Measurements from ENCODE around the gene IMPA2. TPM values are rescaled to one million over a fixed set of nuclear protein-coding genes. Genes with fewer than 3 reads are reported as not detected.

Gene IMPA2
- total RNA-seq, 1 experiment from 2014 or later: 22.4 TPM

DNA sequence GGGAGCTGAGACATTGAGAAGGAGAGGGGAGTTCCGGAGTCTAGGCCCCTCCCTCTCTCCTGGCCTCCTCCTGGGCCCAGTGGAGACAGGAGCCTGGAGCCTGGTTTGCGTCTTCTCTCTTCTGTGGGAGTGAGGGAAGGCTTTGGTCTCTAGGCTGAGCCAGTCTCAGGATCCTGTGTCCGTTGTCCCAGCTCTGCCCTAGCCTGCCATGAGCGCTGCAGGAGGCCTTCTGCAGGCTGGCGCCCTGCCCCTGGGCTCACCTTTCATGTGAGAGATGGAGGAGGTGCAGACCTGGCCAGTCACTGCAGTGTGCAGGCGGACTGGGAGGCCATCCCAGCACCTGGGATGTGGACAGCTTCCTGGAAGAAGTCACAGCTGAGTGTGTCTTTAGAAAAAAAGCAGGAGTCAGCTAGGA, 8.7 kb downstream of the IMPA2 start:
- DNase-seq (ENCODE audit: low spot score): no peak
- ChIA-PET CTCF (no interaction called here), POLR2A (ENCODE audit: low non-redundant PET) (no interaction called here)
- H3K27ac ChIP-seq (ENCODE audit: low read depth, low read length, poor library complexity, severe bottlenecking): no peak overlapping the region
- no peaks in the 10 kb centered on the region for H3K4me1 ChIP-seq (ENCODE audit: insufficient read depth, low read length, poor library complexity, severe bottlenecking)
- intact Hi-C loops (cut with micrococcal nuclease; ENCODE audit: unreplicated experiment): loop anchor here (10.0 kb wide), 1 partner anchor 135 kb away; the partner anchor contains the start of gene CHMP1B
- BruUV-seq (replicated peaks): no TSS peak
- no peaks in the 10 kb centered on the region for H3K27me3 ChIP-seq (replicated peaks; ENCODE audit: insufficient read depth, low read depth, low read length, poor library complexity)
- no peaks in the 10 kb centered on the region for H3K36me3 ChIP-seq (ENCODE audit: insufficient read depth, low read length, poor library complexity, severe bottlenecking)
- no peak for TF ChIP-seq CTCF (conservative IDR thresholded peaks at IDR 0.05; ENCODE audit: low read depth, low read length)
- TF ChIP-seq EZH2 (IDR thresholded peaks at IDR 0.05; ENCODE audit: borderline replicate concordance, low read depth, low read length, poor library complexity, severe bottlenecking): no peak
- no peak overlapping the region for H3K4me3 ChIP-seq (ENCODE audit: low read depth, low read length, poor library complexity, severe bottlenecking)
- no peaks in the 10 kb centered on the region for H3K9me3 ChIP-seq (ENCODE audit: low read depth, low read length, poor library complexity, severe bottlenecking)

GRCh38 chr18:11990539-11990938, 9.2 kb downstream of the IMPA2 start:
- Histone ChIP-seq H3K4me1 (ENCODE audit: insufficient read depth, low read length, poor library complexity, severe bottlenecking) (no peaks in the 10 kb centered on the region), H3K4me3 (ENCODE audit: low read depth, low read length, poor library complexity, severe bottlenecking) (no peak overlapping the region), H3K27me3 (replicated peaks; ENCODE audit: insufficient read depth, low read depth, low read length, poor library complexity) (no peaks in the 10 kb centered on the region), H3K9me3 (ENCODE audit: low read depth, low read length, poor library complexity, severe bottlenecking) (no peaks in the 10 kb centered on the region), H3K27ac (ENCODE audit: low read depth, low read length, poor library complexity, severe bottlenecking) (no peak overlapping the region), H3K36me3 (ENCODE audit: insufficient read depth, low read length, poor library complexity, severe bottlenecking) (no peaks in the 10 kb centered on the region)
- intact Hi-C loops (cut with micrococcal nuclease; ENCODE audit: unreplicated experiment): no loop called here
- ChIA-PET POLR2A (ENCODE audit: low non-redundant PET) (no interaction called here), CTCF (interaction anchor here (0.5 to 0.6 kb wide), 2 partner anchors 10 to 474 kb away, joined by 6 to 11 read pairs; no protein-coding TSS in a partner anchor)
- no peak for TF ChIP-seq CTCF (conservative IDR thresholded peaks at IDR 0.05; ENCODE audit: low read depth, low read length)
- no peak for TF ChIP-seq EZH2 (IDR thresholded peaks at IDR 0.05; ENCODE audit: borderline replicate concordance, low read depth, low read length, poor library complexity, severe bottlenecking)
- no TSS peak for BruUV-seq (replicated peaks)
- no peak for DNase-seq (ENCODE audit: low spot score)

GRCh38 chr18:11991021-11991795, 9.9 kb downstream of the IMPA2 start:
- ChIA-PET POLR2A (ENCODE audit: low non-redundant PET) (no interaction called here), CTCF (interaction anchor here (0.5 to 0.6 kb wide), 2 partner anchors 11 to 475 kb away, joined by 6 to 11 read pairs; no protein-coding TSS in a partner anchor)
- no peak overlapping the region for H3K4me3 ChIP-seq (ENCODE audit: low read depth, low read length, poor library complexity, severe bottlenecking)
- intact Hi-C loops (cut with micrococcal nuclease; ENCODE audit: unreplicated experiment): no loop called here
- H3K4me1 ChIP-seq (ENCODE audit: insufficient read depth, low read length, poor library complexity, severe bottlenecking): no peaks in the 10 kb centered on the region
- H3K9me3 ChIP-seq (ENCODE audit: low read depth, low read length, poor library complexity, severe bottlenecking): no peaks in the 10 kb centered on the region
- BruUV-seq (replicated peaks): no TSS peak
- no peaks in the 10 kb centered on the region for H3K27me3 ChIP-seq (replicated peaks; ENCODE audit: insufficient read depth, low read depth, low read length, poor library complexity)
- DNase-seq (ENCODE audit: low spot score): no peak
- H3K27ac ChIP-seq (ENCODE audit: low read depth, low read length, poor library complexity, severe bottlenecking): no peak overlapping the region
- no peaks in the 10 kb centered on the region for H3K36me3 ChIP-seq (ENCODE audit: insufficient read depth, low read length, poor library complexity, severe bottlenecking)
- TF ChIP-seq CTCF (conservative IDR thresholded peaks at IDR 0.05; ENCODE audit: low read depth, low read length) (no peak), EZH2 (IDR thresholded peaks at IDR 0.05; ENCODE audit: borderline replicate concordance, low read depth, low read length, poor library complexity, severe bottlenecking) (no peak)

All from A673 (cell line).